Liver (tissue), 9 donors: ENCODE measurements around the gene OR2L3. TPM values are rescaled to one million over a fixed set of nuclear protein-coding genes. Genes with fewer than 3 reads are reported as not detected.

Experiments used
- DNase-seq: peaks from one replicate; pipeline ENCODE4 v3.0.0-alpha.2; 2017; ENCODE audit warnings: low spot score
- H3K27ac ChIP-seq, 2 donors: one replicate each; pipeline ENCODE4 v1.7.0; 2013; ENCODE audit warnings: inconsistent platforms in 2 of 2, low read length in 2 of 2, control low read depth in 1 of 2, low read depth in 1 of 2, mild to moderate bottlenecking in 1 of 2
- H3K27me3 ChIP-seq, 4 donors: one replicate each; pipeline versions ENCODE4 v1.6.1 to v1.7.0; 2013; ENCODE audit warnings: low read length in 3 of 4, inconsistent platforms in 1 of 4, mild to moderate bottlenecking in 1 of 4, moderate library complexity in 1 of 4; ENCODE audit not compliant: control insufficient read depth in 4 of 4, insufficient read depth in 4 of 4
- H3K36me3 ChIP-seq, 4 donors: one replicate each; pipeline versions ENCODE4 v1.6.1 to v1.7.0; 2013; ENCODE audit warnings: low read length in 3 of 4, mild to moderate bottlenecking in 3 of 4, low read depth in 1 of 4, moderate library complexity in 1 of 4; ENCODE audit not compliant: control insufficient read depth in 4 of 4, insufficient read depth in 3 of 4
- H3K4me1 ChIP-seq, 4 donors: one replicate each; pipeline versions ENCODE4 v1.6.1 to v1.7.0; 2013; ENCODE audit warnings: low read length in 3 of 4, mild to moderate bottlenecking in 3 of 4, moderate library complexity in 1 of 4; ENCODE audit not compliant: control insufficient read depth in 4 of 4, insufficient read depth in 4 of 4
- H3K4me3 ChIP-seq, 3 donors: one replicate each; pipeline versions ENCODE4 v1.6.1 to v1.7.0; 2013; ENCODE audit warnings: low read length in 3 of 3, control low read depth in 1 of 3, low read depth in 1 of 3, mild to moderate bottlenecking in 1 of 3
- H3K9ac ChIP-seq, 2 donors: one replicate each; pipeline ENCODE4 v1.7.0; 2013; ENCODE audit warnings: low read length in 2 of 2, mild to moderate bottlenecking in 2 of 2, moderate library complexity in 2 of 2, control low read depth in 1 of 2, low read depth in 1 of 2
- H3K9me3 ChIP-seq, 4 donors: one replicate each; pipeline versions ENCODE4 v1.6.1 to v1.7.0; 2013; ENCODE audit warnings: low read length in 3 of 4; ENCODE audit not compliant: control insufficient read depth in 4 of 4
- EGR1 ChIP-seq, 2 donors: IDR thresholded peaks; 2 replicates each; pipeline ENCODE4 v1.6.1; 2016 to 2018; ENCODE audit warnings: antibody characterized with exemption in 2 of 2, low read depth in 2 of 2
- FOXA1 ChIP-seq: IDR thresholded peaks from 2 replicates; pipeline ENCODE4 v1.6.1; 2016; ENCODE audit warnings: antibody characterized with exemption
- FOXA2 ChIP-seq: IDR thresholded peaks from 2 replicates; pipeline ENCODE4 v1.6.1; 2016; ENCODE audit warnings: antibody characterized with exemption
- GABPA ChIP-seq, 2 donors: IDR thresholded peaks in 1 of 2; conservative IDR thresholded peaks in 1 of 2; 2 replicates each; pipeline ENCODE4 v1.6.1; 2016; ENCODE audit warnings: antibody characterized with exemption in 2 of 2, mild to moderate bottlenecking in 1 of 2, moderate library complexity in 1 of 2
- HNF4A ChIP-seq, 2 donors: conservative IDR thresholded peaks; 2 replicates each; pipeline ENCODE4 v1.6.1; 2016; ENCODE audit warnings: antibody characterized with exemption in 2 of 2, mild to moderate bottlenecking in 2 of 2
- HNF4G ChIP-seq: IDR thresholded peaks from 2 replicates; pipeline ENCODE4 v1.6.1; 2016; ENCODE audit warnings: antibody characterized with exemption
- JUND ChIP-seq, 2 donors: IDR thresholded peaks; 2 replicates each; pipeline ENCODE4 v1.6.1; 2016; ENCODE audit warnings: antibody characterized with exemption in 2 of 2
- RAD21 ChIP-seq, 2 donors: IDR thresholded peaks; 2 replicates each; pipeline ENCODE4 v1.6.1; 2016; ENCODE audit warnings: antibody characterized with exemption in 2 of 2, mild to moderate bottlenecking in 2 of 2
- RXRA ChIP-seq, 2 donors: IDR thresholded peaks; 2 replicates each; pipeline ENCODE4 v1.6.1; 2017 to 2018; ENCODE audit warnings: antibody characterized with exemption in 2 of 2, mild to moderate bottlenecking in 1 of 2
- SP1 ChIP-seq: IDR thresholded peaks from 2 replicates; pipeline ENCODE4 v1.6.1; 2018; ENCODE audit warnings: antibody characterized with exemption, mild to moderate bottlenecking
- TAF1 ChIP-seq: conservative IDR thresholded peaks from 2 replicates; pipeline ENCODE4 v1.6.1; 2016; ENCODE audit warnings: antibody characterized with exemption, mild to moderate bottlenecking
- YY1 ChIP-seq: IDR thresholded peaks from 2 replicates; pipeline ENCODE4 v1.6.1; 2016; ENCODE audit warnings: antibody characterized with exemption, mild to moderate bottlenecking
- ZBTB33 ChIP-seq: IDR thresholded peaks from 2 replicates; pipeline ENCODE4 v1.6.1; 2016; ENCODE audit warnings: antibody characterized with exemption
- WGBS: extraction: QIAGEN DNeasy Blood & Tissue Kit; methylation state at CpG from one replicate; pipeline ENCODE4 v1.1.7; 2013; 5-methylcytosine and 5-hydroxymethylcytosine counted together
- polyA plus RNA-seq, 2 donors: library from polyadenylated mRNA; stranded (reverse) in 1 of 2; unstranded in 1 of 2; fragments of 200-250 nt in 1 of 2; fragments of >200 nt in 1 of 2; fragmentation: Nextera tagmentation in 1 of 2; extraction: Ambion mirVana in 1 of 2; gene quantifications; one replicate each; pipeline versions ENCODE4 v1.2.1 to v1.2.3, GENCODE V29; 2013 to 2015
- total RNA-seq, 2 donors: library from RNA; depleted of rRNA; stranded (reverse); fragments of >200 nt; gene quantifications; one replicate each; pipeline ENCODE4 v1.2.3, GENCODE V29; 2014
- TF ChIP-seq, protein P1 (sequence below): fragments of 150-350 bp; IDR thresholded peaks from 2 replicates; pipeline ENCODE4 v1.5.1; 2017; ENCODE audit warnings: improper control_type of control experiment, low read depth, low read length; ENCODE audit not compliant: missing input control
- TF ChIP-seq, protein P2 (sequence below): IDR thresholded peaks from 2 replicates; pipeline ENCODE4 v1.6.1; 2016; ENCODE audit warnings: antibody characterized with exemption, mild to moderate bottlenecking
- TF ChIP-seq, protein P3 (sequence below): IDR thresholded peaks from 2 replicates; pipeline ENCODE4 v1.6.1; 2016; ENCODE audit warnings: antibody characterized with exemption
- donor health status: healthy.
- donor health status: healthy.
- donor health status: healthy.
- donor health status: healthy.
- donor health status: healthy.

OR2L3 gene
- total and polyA plus RNA-seq, 4 donors, result under 0.01 to 0.05 TPM; not detected in 2

GRCh38 chr1:248007778-248008177 lies 38.9 kb upstream of the OR2L3 start:
- H3K4me1 ChIP-seq, result no peaks in the 10 kb centered on the region
- WGBS, result 38% methylated on average over 1 of the region's 1 CpG

GRCh38 chr1:248009681-248010080 lies 37.0 kb upstream of the OR2L3 start:
- H3K9me3 ChIP-seq, result peaks cover 0 to 19% (median 1%) of the 10 kb centered on the region in 4 donors
- 74% methylated on average over 3 of the region's 3 CpGs for WGBS
- no peak for DNase-seq
- no peak for TF ChIP-seq RAD21 (IDR thresholded peaks at IDR 0.05)
- TF ChIP-seq YY1, result no peak
- no peak for TF ChIP-seq TAF1
- TF ChIP-seq RXRA (IDR thresholded peaks at IDR 0.05), result no peak
- no peak for TF ChIP-seq ZBTB33
- TF ChIP-seq, protein P1, sequence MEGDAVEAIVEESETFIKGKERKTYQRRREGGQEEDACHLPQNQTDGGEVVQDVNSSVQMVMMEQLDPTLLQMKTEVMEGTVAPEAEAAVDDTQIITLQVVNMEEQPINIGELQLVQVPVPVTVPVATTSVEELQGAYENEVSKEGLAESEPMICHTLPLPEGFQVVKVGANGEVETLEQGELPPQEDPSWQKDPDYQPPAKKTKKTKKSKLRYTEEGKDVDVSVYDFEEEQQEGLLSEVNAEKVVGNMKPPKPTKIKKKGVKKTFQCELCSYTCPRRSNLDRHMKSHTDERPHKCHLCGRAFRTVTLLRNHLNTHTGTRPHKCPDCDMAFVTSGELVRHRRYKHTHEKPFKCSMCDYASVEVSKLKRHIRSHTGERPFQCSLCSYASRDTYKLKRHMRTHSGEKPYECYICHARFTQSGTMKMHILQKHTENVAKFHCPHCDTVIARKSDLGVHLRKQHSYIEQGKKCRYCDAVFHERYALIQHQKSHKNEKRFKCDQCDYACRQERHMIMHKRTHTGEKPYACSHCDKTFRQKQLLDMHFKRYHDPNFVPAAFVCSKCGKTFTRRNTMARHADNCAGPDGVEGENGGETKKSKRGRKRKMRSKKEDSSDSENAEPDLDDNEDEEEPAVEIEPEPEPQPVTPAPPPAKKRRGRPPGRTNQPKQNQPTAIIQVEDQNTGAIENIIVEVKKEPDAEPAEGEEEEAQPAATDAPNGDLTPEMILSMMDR, result no peak
- no peak for TF ChIP-seq FOXA2
- TF ChIP-seq, protein P2, sequence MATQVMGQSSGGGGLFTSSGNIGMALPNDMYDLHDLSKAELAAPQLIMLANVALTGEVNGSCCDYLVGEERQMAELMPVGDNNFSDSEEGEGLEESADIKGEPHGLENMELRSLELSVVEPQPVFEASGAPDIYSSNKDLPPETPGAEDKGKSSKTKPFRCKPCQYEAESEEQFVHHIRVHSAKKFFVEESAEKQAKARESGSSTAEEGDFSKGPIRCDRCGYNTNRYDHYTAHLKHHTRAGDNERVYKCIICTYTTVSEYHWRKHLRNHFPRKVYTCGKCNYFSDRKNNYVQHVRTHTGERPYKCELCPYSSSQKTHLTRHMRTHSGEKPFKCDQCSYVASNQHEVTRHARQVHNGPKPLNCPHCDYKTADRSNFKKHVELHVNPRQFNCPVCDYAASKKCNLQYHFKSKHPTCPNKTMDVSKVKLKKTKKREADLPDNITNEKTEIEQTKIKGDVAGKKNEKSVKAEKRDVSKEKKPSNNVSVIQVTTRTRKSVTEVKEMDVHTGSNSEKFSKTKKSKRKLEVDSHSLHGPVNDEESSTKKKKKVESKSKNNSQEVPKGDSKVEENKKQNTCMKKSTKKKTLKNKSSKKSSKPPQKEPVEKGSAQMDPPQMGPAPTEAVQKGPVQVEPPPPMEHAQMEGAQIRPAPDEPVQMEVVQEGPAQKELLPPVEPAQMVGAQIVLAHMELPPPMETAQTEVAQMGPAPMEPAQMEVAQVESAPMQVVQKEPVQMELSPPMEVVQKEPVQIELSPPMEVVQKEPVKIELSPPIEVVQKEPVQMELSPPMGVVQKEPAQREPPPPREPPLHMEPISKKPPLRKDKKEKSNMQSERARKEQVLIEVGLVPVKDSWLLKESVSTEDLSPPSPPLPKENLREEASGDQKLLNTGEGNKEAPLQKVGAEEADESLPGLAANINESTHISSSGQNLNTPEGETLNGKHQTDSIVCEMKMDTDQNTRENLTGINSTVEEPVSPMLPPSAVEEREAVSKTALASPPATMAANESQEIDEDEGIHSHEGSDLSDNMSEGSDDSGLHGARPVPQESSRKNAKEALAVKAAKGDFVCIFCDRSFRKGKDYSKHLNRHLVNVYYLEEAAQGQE, result no peak
- TF ChIP-seq HNF4G, result no peak
- TF ChIP-seq, protein P3, sequence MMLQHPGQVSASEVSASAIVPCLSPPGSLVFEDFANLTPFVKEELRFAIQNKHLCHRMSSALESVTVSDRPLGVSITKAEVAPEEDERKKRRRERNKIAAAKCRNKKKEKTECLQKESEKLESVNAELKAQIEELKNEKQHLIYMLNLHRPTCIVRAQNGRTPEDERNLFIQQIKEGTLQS, result no peak
- TF ChIP-seq GABPA (IDR thresholded peaks at IDR 0.05 in 1 of 2, conservative IDR thresholded peaks at IDR 0.05 in 1 of 2), result no peak
- TF ChIP-seq FOXA1, result no peak
- TF ChIP-seq EGR1 (IDR thresholded peaks at IDR 0.05; ENCODE audit: low read depth in 2 of 2), result no peak
- H3K4me3 ChIP-seq, result no peak overlapping the region
- H3K9ac ChIP-seq, result no peak overlapping the region
- no peaks in the 10 kb centered on the region for H3K36me3 ChIP-seq
- H3K4me1 ChIP-seq, result no peaks in the 10 kb centered on the region
- no peaks in the 10 kb centered on the region for H3K27me3 ChIP-seq
- no peak overlapping the region for H3K27ac ChIP-seq

More at GRCh38 chr1:248007778-248008177, 38.9 kb upstream of the OR2L3 start:
- Histone ChIP-seq H3K36me3 (no peaks in the 10 kb centered on the region), H3K27me3 (no peaks in the 10 kb centered on the region), H3K9ac (no peak overlapping the region), H3K4me3 (no peak overlapping the region), H3K9me3 (peaks cover 0 to 19% (median 1%) of the 10 kb centered on the region in 4 donors), H3K27ac (no peak overlapping the region)
- no peak for TF ChIP-seq EGR1 (IDR thresholded peaks at IDR 0.05; ENCODE audit: low read depth in 2 of 2)
- no peak for TF ChIP-seq TAF1
- TF ChIP-seq RXRA (IDR thresholded peaks at IDR 0.05), result no peak
- TF ChIP-seq SP1, result no peak
- TF ChIP-seq, protein P2, result no peak
- no peak for TF ChIP-seq JUND (IDR thresholded peaks at IDR 0.05)
- no peak for TF ChIP-seq HNF4A (conservative IDR thresholded peaks at IDR 0.05)
- no peak for DNase-seq
